ENCODE measurements around the gene KDM6B.

The KDM6B gene

GRCh38 chr17:7882629-7883028 is 48.6 kb downstream of the KDM6B start:
- DNase-seq: no peak
